IPS-20b (cell line): ENCODE results near the gene ZNF618.

Source experiments
- H3K27ac ChIP-seq: one replicate; pipeline ENCODE4 v1.5.1; 2013; ENCODE audit warnings: low read length
- H3K27me3 ChIP-seq: 2 replicates; pipeline ENCODE4 v1.6.1; 2013; ENCODE audit warnings: mild to moderate bottlenecking, low read length, inconsistent platforms; ENCODE audit not compliant: insufficient read depth
- H3K36me3 ChIP-seq: 2 replicates; pipeline ENCODE4 v1.6.1; 2013; ENCODE audit warnings: low read depth, mild to moderate bottlenecking, inconsistent platforms, low read length, moderate library complexity; ENCODE audit not compliant: insufficient read depth
- H3K4me1 ChIP-seq: 2 replicates; pipeline ENCODE4 v1.6.1; 2013; ENCODE audit warnings: mild to moderate bottlenecking, control low read depth, inconsistent platforms, low read length, moderate library complexity; ENCODE audit not compliant: insufficient read depth
- H3K4me3 ChIP-seq: 2 replicates; pipeline ENCODE4 v1.5.1; 2013; ENCODE audit warnings: mild to moderate bottlenecking, low read length, inconsistent platforms
- H3K9ac ChIP-seq: 2 replicates; pipeline ENCODE4 v1.6.1; 2013; ENCODE audit warnings: low read depth, mild to moderate bottlenecking, inconsistent platforms, low read length, moderate library complexity
- H3K9me3 ChIP-seq: 2 replicates; pipeline ENCODE4 v1.6.1; 2013; ENCODE audit warnings: mild to moderate bottlenecking, low read depth, low read length, inconsistent platforms; ENCODE audit not compliant: insufficient read depth

ZNF618 gene

GRCh38 chr9:113963696-113964494 lies 87.8 kb downstream of the ZNF618 start:
- Histone ChIP-seq H3K36me3 (no peaks in the 10 kb centered on the region), H3K27me3 (no peaks in the 10 kb centered on the region), H3K4me3 (no peak overlapping the region), H3K9me3 (no peaks in the 10 kb centered on the region), H3K4me1 (peaks cover 3% of the 10 kb centered on the region; the same call in 1 of the 2 replicates), H3K27ac (no peak overlapping the region), H3K9ac (no peak overlapping the region)

DNA sequence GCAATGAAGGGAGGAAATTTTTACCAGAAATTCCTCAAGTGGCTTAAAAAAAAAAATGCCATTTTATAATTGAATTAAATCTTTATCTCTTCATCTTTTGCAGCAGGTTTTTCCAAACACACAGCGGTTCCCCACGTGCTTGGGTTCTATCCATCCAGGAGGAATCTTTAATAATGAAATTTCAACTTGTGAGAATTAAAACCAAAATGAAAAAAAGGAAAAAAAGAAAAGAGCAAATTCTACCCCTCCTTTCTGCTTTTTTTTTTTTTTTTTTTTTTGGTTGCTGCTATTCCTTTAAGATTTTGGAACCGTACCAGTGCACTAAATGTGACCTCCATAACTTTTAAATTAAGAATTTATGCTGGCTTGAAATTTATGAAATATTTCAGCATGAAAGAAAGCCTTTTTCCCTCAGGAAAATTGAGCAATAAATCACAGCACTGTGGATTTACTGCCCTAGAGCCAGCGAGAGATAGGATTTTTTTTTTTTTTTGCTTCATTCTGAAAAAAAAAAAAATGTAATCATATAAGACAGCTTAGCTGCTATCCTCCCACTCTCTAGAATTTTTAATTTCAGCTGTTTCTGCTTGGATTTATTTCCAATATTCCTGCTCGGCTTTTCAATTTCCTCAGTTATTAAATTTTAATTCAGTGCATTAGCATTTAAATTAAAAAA lies 88.5 kb downstream of the ZNF618 start:
- H3K27ac ChIP-seq: no peak overlapping the region
- no peak overlapping the region for H3K9ac ChIP-seq
- no peaks in the 10 kb centered on the region for H3K27me3 ChIP-seq
- H3K36me3 ChIP-seq: no peaks in the 10 kb centered on the region
- peaks cover 3% of the 10 kb centered on the region; the same call in 1 of the 2 replicates for H3K4me1 ChIP-seq
- no peaks in the 10 kb centered on the region for H3K9me3 ChIP-seq
- no peak overlapping the region for H3K4me3 ChIP-seq

- H3K9me3 ChIP-seq: no peaks in the 10 kb centered on the region
- no peaks in the 10 kb centered on the region for H3K27me3 ChIP-seq
- no peak overlapping the region for H3K9ac ChIP-seq
- H3K4me3 ChIP-seq: no peak overlapping the region
- H3K4me1 ChIP-seq: no peaks in the 10 kb centered on the region; the same call in 1 of the 2 replicates
- H3K36me3 ChIP-seq: 0 out of 2 replicates have a peak, but pooled peaks cover 3% of the 10 kb centered on the region
- no peak overlapping the region for H3K27ac ChIP-seq
These were observed 90.3 kb downstream of the ZNF618 start for GRCh38 chr9:113966394-113966793.

GRCh38 chr9:113967380-113967779 lies 91.3 kb downstream of the ZNF618 start:
- Histone ChIP-seq H3K4me3 (no peak overlapping the region), H3K27ac (no peak overlapping the region), H3K9me3 (no peaks in the 10 kb centered on the region), H3K36me3 (peaks cover 5% of the 10 kb centered on the region; the same call in 1 of the 2 replicates), H3K4me1 (no peaks in the 10 kb centered on the region; the same call in 1 of the 2 replicates), H3K9ac (no peak overlapping the region), H3K27me3 (no peaks in the 10 kb centered on the region)

DNA sequence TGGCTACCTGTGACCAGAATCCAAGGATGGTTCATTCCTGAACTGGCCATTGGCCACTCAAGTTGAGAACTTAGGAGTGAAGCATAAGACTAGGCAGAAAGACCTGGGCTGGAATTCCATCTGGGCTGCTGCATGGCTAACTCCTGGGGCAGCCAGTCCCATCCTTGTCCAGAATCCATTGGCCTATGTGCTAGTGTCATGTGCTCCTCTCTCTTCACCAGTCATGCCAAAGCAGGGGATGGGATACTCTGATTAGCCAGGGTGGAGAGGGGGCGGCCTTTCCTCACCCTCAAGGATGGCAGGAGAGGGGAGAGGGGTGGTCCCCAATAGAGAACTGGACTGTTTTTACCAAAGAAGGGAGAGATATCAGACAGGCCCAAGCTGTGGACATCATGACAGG lies 93.2 kb downstream of the ZNF618 start:
- Histone ChIP-seq H3K4me1 (no peaks in the 10 kb centered on the region; the same call in none of the 2 replicates), H3K9me3 (no peaks in the 10 kb centered on the region), H3K4me3 (no peak overlapping the region), H3K27me3 (no peaks in the 10 kb centered on the region), H3K36me3 (peaks cover 7% of the 10 kb centered on the region; the same call in 1 of the 2 replicates), H3K27ac (no peak overlapping the region), H3K9ac (no peak overlapping the region)

DNA sequence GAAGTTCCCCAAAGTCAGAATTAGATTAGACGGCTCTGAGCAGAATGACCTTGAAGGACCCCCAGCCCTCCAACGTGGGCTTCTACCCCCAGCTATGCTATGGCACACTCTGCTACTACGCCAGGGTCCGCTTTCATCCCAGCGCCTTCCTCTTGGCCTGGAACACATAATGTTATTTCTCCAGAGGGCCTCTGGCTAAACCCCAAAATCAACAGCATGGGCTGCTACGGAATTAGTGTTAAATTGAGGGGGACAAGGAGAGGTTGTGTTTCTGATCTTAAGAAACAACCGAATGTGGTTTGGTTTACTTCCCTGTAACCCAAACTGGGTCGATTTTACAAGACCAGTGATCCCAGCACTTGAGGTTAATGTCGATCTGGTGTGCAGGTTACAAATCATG lies 97.1 kb downstream of the ZNF618 start:
- no peaks in the 10 kb centered on the region for H3K9me3 ChIP-seq
- H3K36me3 ChIP-seq: peaks cover 7% of the 10 kb centered on the region; the same call in 1 of the 2 replicates
- H3K9ac ChIP-seq: no peak overlapping the region
- no peak overlapping the region for H3K27ac ChIP-seq
- H3K27me3 ChIP-seq: no peaks in the 10 kb centered on the region
- no peaks in the 10 kb centered on the region; the same call in 1 of the 2 replicates for H3K4me1 ChIP-seq
- no peak overlapping the region for H3K4me3 ChIP-seq

- Histone ChIP-seq H3K27me3 (no peaks in the 10 kb centered on the region), H3K36me3 (peaks cover 7% of the 10 kb centered on the region; the same call in 1 of the 2 replicates), H3K9me3 (no peaks in the 10 kb centered on the region), H3K9ac (no peak overlapping the region), H3K4me1 (no peaks in the 10 kb centered on the region; the same call in 1 of the 2 replicates), H3K27ac (no peak overlapping the region), H3K4me3 (no peak overlapping the region)
These were observed 97.9 kb downstream of the ZNF618 start for GRCh38 chr9:113973963-113974413.

DNA sequence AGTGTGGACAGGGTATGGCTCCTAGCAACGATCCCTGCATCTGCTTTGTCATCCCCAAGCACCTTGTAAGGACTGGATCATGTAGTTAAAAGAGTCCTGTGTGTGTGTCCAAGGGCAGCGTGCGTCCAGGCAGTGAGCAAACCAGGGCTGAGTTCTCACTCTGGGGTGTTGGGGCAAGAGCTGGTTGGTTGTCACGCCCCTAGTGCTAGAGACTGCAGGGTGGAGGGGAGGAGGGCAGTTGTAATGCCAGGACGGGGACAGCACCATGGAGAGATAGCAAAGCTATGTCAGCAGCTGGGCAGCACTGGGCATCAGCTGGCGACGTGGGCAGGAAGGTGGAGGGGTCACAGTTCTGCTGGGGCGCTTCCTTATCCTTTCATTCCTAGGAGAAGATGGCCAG lies 100.8 kb downstream of the ZNF618 start:
- Histone ChIP-seq H3K4me3 (no peak overlapping the region), H3K27ac (no peak overlapping the region), H3K9ac (no peak overlapping the region), H3K36me3 (peaks cover 8% of the 10 kb centered on the region), H3K27me3 (no peaks in the 10 kb centered on the region), H3K9me3 (no peaks in the 10 kb centered on the region), H3K4me1 (no peaks in the 10 kb centered on the region; the same call in 1 of the 2 replicates)

DNA sequence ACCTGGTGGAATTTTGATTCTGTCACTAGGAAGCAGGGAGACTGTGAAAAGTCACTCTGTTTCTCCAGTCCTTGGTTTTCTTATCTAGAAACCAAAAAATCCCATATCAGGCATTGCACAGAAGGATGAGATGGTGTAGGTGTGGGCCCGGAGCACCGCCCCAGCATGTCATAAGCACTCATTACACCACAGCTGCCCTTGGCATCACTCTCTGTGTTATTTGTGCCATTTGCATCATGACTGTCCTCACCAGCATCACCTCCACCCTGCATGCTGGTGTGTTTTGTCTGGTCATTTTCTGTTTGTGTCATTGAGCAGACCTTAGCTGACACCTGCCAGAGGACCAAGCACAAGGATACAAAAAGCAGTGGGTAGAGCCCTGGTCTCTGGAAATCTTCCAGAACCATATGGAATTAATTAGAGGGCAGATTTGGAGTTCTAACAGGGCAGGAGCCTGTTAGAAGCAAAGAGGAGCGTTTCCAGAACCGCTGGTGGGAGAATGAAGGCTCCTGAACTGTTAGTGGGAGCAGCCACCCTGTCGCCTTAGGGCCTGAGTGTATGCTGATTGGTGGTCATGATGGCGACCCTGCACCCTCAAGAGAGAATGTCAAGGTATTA lies 102.7 kb downstream of the ZNF618 start:
- Histone ChIP-seq H3K4me1 (no peaks in the 10 kb centered on the region; the same call in 1 of the 2 replicates), H3K4me3 (no peak overlapping the region), H3K36me3 (peaks cover 4% of the 10 kb centered on the region; the same call in 1 of the 2 replicates), H3K9me3 (no peaks in the 10 kb centered on the region), H3K27me3 (no peaks in the 10 kb centered on the region), H3K27ac (no peak overlapping the region), H3K9ac (no peak overlapping the region)

GRCh38 chr9:113979343-113980127 lies 103.4 kb downstream of the ZNF618 start:
- H3K4me3 ChIP-seq: no peak overlapping the region
- no peak overlapping the region for H3K27ac ChIP-seq
- no peak overlapping the region for H3K9ac ChIP-seq
- H3K9me3 ChIP-seq: no peaks in the 10 kb centered on the region
- no peaks in the 10 kb centered on the region for H3K27me3 ChIP-seq
- H3K4me1 ChIP-seq: no peaks in the 10 kb centered on the region
- peaks cover 4% of the 10 kb centered on the region; the same call in 1 of the 2 replicates for H3K36me3 ChIP-seq
